Upper lobe of left lung (tissue), 6 donors: ENCODE data around the gene THSD7A. TPM values are rescaled to one million over a fixed set of nuclear protein-coding genes. Genes with fewer than 3 reads are reported as not detected.

Source experiments
- ATAC-seq, 2 donors: fragments of 200-7000 bp; cut with Tn5 transposase; one replicate each; pipeline ENCODE4 v1.9.1; 2022; ENCODE audit warnings: mild to moderate bottlenecking in 2 of 2, moderate library complexity in 2 of 2; ENCODE audit not compliant: low FRiP score in 2 of 2
- DNase-seq, 2 donors: peaks; one replicate each; pipeline ENCODE4 v3.0.0-alpha.2; 2019 to 2020
- H3K27ac ChIP-seq, 4 donors: fragments of 200-600 bp; sonication (generic); one replicate each; pipeline ENCODE4 v1.5.1; 2016 to 2019
- H3K27me3 ChIP-seq, 4 donors: fragments of 200-600 bp; sonication (generic); one replicate each; pipeline ENCODE4 v1.5.1; 2017 to 2019
- H3K36me3 ChIP-seq, 4 donors: fragments of 200-600 bp; sonication (generic); one replicate each; pipeline ENCODE4 v1.5.1; 2016 to 2019
- H3K4me1 ChIP-seq, 4 donors: fragments of 200-600 bp; sonication (generic); one replicate each; pipeline ENCODE4 v1.5.1; 2018 to 2019
- H3K4me3 ChIP-seq, 4 donors: fragments of 200-600 bp; sonication (generic); one replicate each; pipeline ENCODE4 v1.5.1; 2017 to 2019; ENCODE audit warnings: mild to moderate bottlenecking in 2 of 4, moderate library complexity in 1 of 4
- H3K9me3 ChIP-seq, 4 donors: fragments of 200-600 bp; sonication (generic); one replicate each; pipeline ENCODE4 v1.5.1; 2018 to 2019
- CTCF ChIP-seq, 6 experiments: fragments of 450-650 bp in 4 of 6; fragments of 200-600 bp in 2 of 6; sonication (generic) in 2 of 6; IDR thresholded peaks; one replicate each; pipeline ENCODE4 v1.5.1; 2016 to 2019; ENCODE audit warnings: antibody characterized with exemption in 6 of 6
- EP300 ChIP-seq, 4 donors: sonication (generic); formaldehyde crosslinking; IDR thresholded peaks; one replicate each; pipeline ENCODE4 v1.5.1; 2017; ENCODE audit warnings: antibody characterized with exemption in 4 of 4, control low read depth in 2 of 4
- POLR2A ChIP-seq, 4 donors: fragments of 450-650 bp; IDR thresholded peaks; one replicate each; pipeline ENCODE4 v1.5.1; 2016 to 2017; ENCODE audit warnings: antibody characterized with exemption in 4 of 4, mild to moderate bottlenecking in 2 of 4
- POLR2AphosphoS5 ChIP-seq, 2 donors: sonication (generic); formaldehyde crosslinking; IDR thresholded peaks; one replicate each; pipeline ENCODE4 v1.5.1; 2017; ENCODE audit warnings: antibody characterized with exemption in 2 of 2
- WGBS, 2 donors: methylation state at CpG; one replicate each; pipeline ENCODE4 v1.1.5; 2017 to 2018; 5-methylcytosine and 5-hydroxymethylcytosine counted together
- total RNA-seq, 6 donors: library from RNA; depleted of rRNA in 4 of 6; stranded (reverse); fragments of >200 nt in 4 of 6; gene quantifications; one replicate each; pipeline versions ENCODE4 v1.1.0 to v1.2.1, GENCODE V29; 2016 to 2021
- donor health status: DM: no; HTN: no; CAD: no; lungs with moderate emphysema.
- donor health status: DM: no; HTN: yes; CAD: no; lungs with severe emphysema.

Gene THSD7A
- total RNA-seq, 6 donors from 2014 or later = 5.1 to 15.7 (median 7.0) TPM

GRCh38 chr7:11591943-11592342 is 240.1 kb downstream of the THSD7A start:
- no peak overlapping the region for H3K27ac ChIP-seq

GRCh38 chr7:11591055-11591633 is 240.9 kb downstream of the THSD7A start:
- no peak for ATAC-seq
- TF ChIP-seq CTCF (IDR thresholded peaks at IDR 0.05) = no peak
- WGBS, 2 donors = 60 to 72% methylated on average over 6 of the region's 6 CpGs

More at GRCh38 chr7:11591943-11592342, 240.1 kb downstream of the THSD7A start:
- H3K9me3 ChIP-seq = no peaks in the 10 kb centered on the region
- DNase-seq (no peak), ATAC-seq (no peak)
- H3K27me3 ChIP-seq = no peaks in the 10 kb centered on the region
- no peaks in the 10 kb centered on the region for H3K4me1 ChIP-seq
- no peak for TF ChIP-seq EP300 (IDR thresholded peaks at IDR 0.05)
- no peak for TF ChIP-seq POLR2AphosphoS5 (IDR thresholded peaks at IDR 0.05)
- TF ChIP-seq POLR2A (IDR thresholded peaks at IDR 0.05) = no peak
- no peak for TF ChIP-seq CTCF (IDR thresholded peaks at IDR 0.05)
- no peak overlapping the region for H3K4me3 ChIP-seq
- H3K36me3 ChIP-seq = no peaks in the 10 kb centered on the region

GRCh38 chr7:11589251-11589650 is 242.7 kb downstream of the THSD7A start:
- H3K4me1 ChIP-seq = no peaks in the 10 kb centered on the region
- H3K9me3 ChIP-seq = no peaks in the 10 kb centered on the region
- no peaks in the 10 kb centered on the region for H3K36me3 ChIP-seq
- 87 to 90% methylated on average over 4 of the region's 4 CpGs for WGBS, 2 donors
- ATAC-seq (no peak), DNase-seq (no peak)
- no peak for TF ChIP-seq POLR2AphosphoS5 (IDR thresholded peaks at IDR 0.05)
- TF ChIP-seq POLR2A (IDR thresholded peaks at IDR 0.05) = no peak
- TF ChIP-seq CTCF (IDR thresholded peaks at IDR 0.05) = no peak
- no peak for TF ChIP-seq EP300 (IDR thresholded peaks at IDR 0.05)
- no peak overlapping the region for H3K4me3 ChIP-seq
- no peak overlapping the region for H3K27ac ChIP-seq
- no peaks in the 10 kb centered on the region for H3K27me3 ChIP-seq

More at GRCh38 chr7:11591055-11591633, 240.9 kb downstream of the THSD7A start:
- Histone ChIP-seq H3K4me1 (no peaks in the 10 kb centered on the region), H3K4me3 (no peak overlapping the region), H3K36me3 (no peaks in the 10 kb centered on the region), H3K9me3 (no peaks in the 10 kb centered on the region), H3K27ac (no peak overlapping the region), H3K27me3 (no peaks in the 10 kb centered on the region)
- no peak for DNase-seq

GRCh38 chr7:11587814-11588213 is 244.2 kb downstream of the THSD7A start:
- no peaks in the 10 kb centered on the region for H3K36me3 ChIP-seq

More at GRCh38 chr7:11587814-11588213, 244.2 kb downstream of the THSD7A start:
- Histone ChIP-seq H3K27me3 (no peaks in the 10 kb centered on the region), H3K4me1 (no peaks in the 10 kb centered on the region), H3K27ac (no peak overlapping the region), H3K9me3 (no peaks in the 10 kb centered on the region), H3K4me3 (no peak overlapping the region)
- TF ChIP-seq CTCF (IDR thresholded peaks at IDR 0.05) = no peak
- 81 to 94% methylated on average over 1 of the region's 1 CpG for WGBS, 2 donors
- no peak for ATAC-seq
- no peak for DNase-seq
